ENCODE measurements around the gene NAT9. TPM values are rescaled to one million over a fixed set of nuclear protein-coding genes. Genes with fewer than 3 reads are reported as not detected.

Gene NAT9
- total and polyA plus RNA-seq, 2 experiments from 2014 or later: 29.2 to 34.8 TPM

DNA sequence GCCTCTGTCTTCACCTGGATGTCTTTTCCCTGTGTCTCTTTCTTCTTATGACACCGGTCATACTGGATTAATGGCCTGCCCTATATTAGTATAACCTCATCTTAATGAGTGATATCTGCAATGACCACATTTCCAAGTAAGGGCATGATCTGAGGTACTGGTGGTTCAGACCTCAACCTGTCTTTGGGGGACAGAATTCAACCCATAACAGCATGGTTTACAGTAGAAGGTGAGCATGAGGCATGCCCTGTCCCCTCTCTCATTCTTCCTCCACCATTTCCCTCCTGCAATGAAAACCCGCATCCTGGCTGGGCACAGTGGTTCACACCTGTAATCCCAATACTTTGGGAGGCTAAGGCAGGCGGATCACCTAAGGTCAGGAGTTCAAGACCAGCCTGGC lies 41.9 kb downstream of the NAT9 start:
- Histone ChIP-seq H3K36me3 (replicated peaks; ENCODE audit: insufficient read depth, low read depth) (no peaks in the 10 kb centered on the region), H3K4me3 (no peak overlapping the region), H3K4me1 (ENCODE audit: insufficient read depth) (peaks cover 13% of the 10 kb centered on the region), H3K27me3 (no peaks in the 10 kb centered on the region), H3K9me2 (replicated peaks; ENCODE audit: insufficient read depth) (no peaks in the 10 kb centered on the region), H2AFZ (no peak overlapping the region), H4K20me1 (ENCODE audit: insufficient read depth, poor library complexity, severe bottlenecking) (no peaks in the 10 kb centered on the region), H3K4me2 (no peak overlapping the region), H3K79me2 (no peaks in the 10 kb centered on the region), H3K27ac (no peak overlapping the region), H3K9me3 (ENCODE audit: low read depth) (no peaks in the 10 kb centered on the region)
- DNase-seq (ENCODE audit: low spot score): no peak
- TF ChIP-seq EZH2 (IDR thresholded peaks at IDR 0.05; ENCODE audit: borderline replicate concordance) (no peak), EZH2phosphoT487 (IDR thresholded peaks at IDR 0.05; ENCODE audit: low read depth, severe bottlenecking, unreplicated experiment) (no peak)
- TF ChIP-seq, protein P1, sequence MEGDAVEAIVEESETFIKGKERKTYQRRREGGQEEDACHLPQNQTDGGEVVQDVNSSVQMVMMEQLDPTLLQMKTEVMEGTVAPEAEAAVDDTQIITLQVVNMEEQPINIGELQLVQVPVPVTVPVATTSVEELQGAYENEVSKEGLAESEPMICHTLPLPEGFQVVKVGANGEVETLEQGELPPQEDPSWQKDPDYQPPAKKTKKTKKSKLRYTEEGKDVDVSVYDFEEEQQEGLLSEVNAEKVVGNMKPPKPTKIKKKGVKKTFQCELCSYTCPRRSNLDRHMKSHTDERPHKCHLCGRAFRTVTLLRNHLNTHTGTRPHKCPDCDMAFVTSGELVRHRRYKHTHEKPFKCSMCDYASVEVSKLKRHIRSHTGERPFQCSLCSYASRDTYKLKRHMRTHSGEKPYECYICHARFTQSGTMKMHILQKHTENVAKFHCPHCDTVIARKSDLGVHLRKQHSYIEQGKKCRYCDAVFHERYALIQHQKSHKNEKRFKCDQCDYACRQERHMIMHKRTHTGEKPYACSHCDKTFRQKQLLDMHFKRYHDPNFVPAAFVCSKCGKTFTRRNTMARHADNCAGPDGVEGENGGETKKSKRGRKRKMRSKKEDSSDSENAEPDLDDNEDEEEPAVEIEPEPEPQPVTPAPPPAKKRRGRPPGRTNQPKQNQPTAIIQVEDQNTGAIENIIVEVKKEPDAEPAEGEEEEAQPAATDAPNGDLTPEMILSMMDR (IDR thresholded peaks at IDR 0.05; ENCODE audit: poor library complexity): no peak
- WGBS (ENCODE audit: low lambda C conversion rate, missing lambda C conversion rate): 93% methylated on average over 3 of the region's 3 CpGs

DNA sequence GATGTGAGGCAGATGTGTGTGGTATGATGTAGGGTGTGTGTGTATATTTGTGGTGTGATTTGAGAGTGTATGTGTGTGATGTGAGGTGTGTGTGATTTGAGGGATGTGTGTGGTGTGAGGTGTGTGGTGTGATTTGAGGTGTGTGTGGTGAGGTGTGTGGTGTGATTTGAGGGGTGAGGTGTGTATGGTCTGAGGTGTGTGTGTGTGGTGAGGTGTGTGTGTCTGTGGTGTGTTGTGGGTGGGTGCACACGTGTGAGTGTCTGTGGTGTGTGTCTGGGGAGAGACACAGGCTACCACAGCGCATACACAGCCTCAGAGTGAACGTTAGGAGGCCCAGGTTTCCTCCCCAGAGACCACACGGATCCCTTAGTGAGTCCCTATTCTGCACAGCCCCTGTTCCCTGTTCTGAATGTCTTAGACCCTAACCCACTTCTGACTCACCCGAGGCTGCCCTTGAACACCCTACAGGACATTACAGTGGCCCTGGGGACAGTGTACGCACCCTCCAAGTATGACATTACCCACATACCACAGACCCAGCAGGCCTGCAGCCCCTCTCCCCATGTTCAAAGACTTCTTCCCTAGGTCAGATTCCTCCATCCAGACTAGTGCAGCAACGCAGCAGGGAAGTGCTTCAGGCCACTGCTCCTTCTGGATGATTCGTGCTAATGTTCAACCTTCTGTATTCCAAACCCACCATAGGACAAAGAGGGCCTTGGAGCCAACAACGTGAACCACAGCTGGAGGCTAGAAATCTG lies 42.6 kb downstream of the NAT9 start:
- no peak overlapping the region for H3K4me3 ChIP-seq
- WGBS (ENCODE audit: low lambda C conversion rate, missing lambda C conversion rate): 76% methylated on average over 8 of the region's 9 CpGs

DNA sequence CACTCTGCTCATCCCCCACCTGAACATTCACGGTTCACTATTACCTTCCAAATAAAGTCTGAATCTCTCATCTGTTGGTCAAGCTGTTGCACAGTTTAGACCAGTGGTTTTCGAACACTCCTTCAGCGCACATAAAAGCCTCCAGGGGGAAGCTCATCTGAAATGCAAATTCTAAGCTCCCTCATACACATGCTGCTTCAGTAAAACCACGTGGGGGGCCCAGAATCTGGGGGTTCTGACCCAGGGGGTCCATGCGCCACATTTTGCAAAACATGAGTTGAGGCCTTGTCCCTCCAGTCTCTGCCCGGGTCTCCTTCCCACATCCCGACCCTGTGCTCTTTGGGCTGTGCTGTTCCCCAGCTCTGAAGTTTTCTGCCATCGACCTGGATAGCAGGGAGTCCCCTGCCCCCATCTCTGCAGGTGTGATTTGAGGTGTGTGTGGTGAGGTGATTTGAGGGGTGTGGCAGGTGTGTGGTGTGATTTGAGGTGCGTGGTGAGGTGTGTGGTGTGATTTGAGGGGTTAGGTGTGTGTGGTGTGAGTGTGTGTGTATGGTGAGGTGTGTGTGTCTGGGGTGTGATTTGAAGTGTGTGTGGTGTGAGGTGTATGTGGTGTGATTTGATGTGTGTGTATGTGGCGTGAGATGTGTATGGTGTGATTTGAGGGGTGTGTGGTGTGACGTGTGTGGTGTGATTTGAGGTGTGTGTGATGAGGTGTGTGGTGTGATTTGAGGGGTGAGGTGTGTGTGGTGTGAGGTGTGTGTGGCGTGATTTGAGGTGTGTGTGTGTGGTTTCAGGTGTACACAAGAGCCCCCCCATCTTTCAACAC lies 43.9 kb downstream of the NAT9 start:
- Histone ChIP-seq H3K4me2 (no peak overlapping the region), H3K9me3 (ENCODE audit: low read depth) (no peaks in the 10 kb centered on the region), H3K79me2 (no peaks in the 10 kb centered on the region), H3K4me3 (no peak overlapping the region), H3K27ac (no peak overlapping the region), H3K4me1 (ENCODE audit: insufficient read depth) (no peaks in the 10 kb centered on the region), H3K9me2 (replicated peaks; ENCODE audit: insufficient read depth) (no peaks in the 10 kb centered on the region), H3K27me3 (no peaks in the 10 kb centered on the region), H2AFZ (no peak overlapping the region), H3K36me3 (replicated peaks; ENCODE audit: insufficient read depth, low read depth) (no peaks in the 10 kb centered on the region), H4K20me1 (ENCODE audit: insufficient read depth, poor library complexity, severe bottlenecking) (no peaks in the 10 kb centered on the region)
- DNase-seq (ENCODE audit: low spot score): no peak
- TF ChIP-seq EZH2 (IDR thresholded peaks at IDR 0.05; ENCODE audit: borderline replicate concordance) (no peak), EZH2phosphoT487 (IDR thresholded peaks at IDR 0.05; ENCODE audit: low read depth, severe bottlenecking, unreplicated experiment) (no peak)
- TF ChIP-seq, protein P1 (IDR thresholded peaks at IDR 0.05; ENCODE audit: poor library complexity): no peak
- 80% methylated on average over 12 of the region's 12 CpGs for WGBS (ENCODE audit: low lambda C conversion rate, missing lambda C conversion rate)

More for the DNA sequence above, 42.6 kb downstream of the NAT9 start:
- no peaks in the 10 kb centered on the region for H3K36me3 ChIP-seq (replicated peaks; ENCODE audit: insufficient read depth, low read depth)
- peaks cover 9% of the 10 kb centered on the region for H3K4me1 ChIP-seq (ENCODE audit: insufficient read depth)
- H3K9me2 ChIP-seq (replicated peaks; ENCODE audit: insufficient read depth): no peaks in the 10 kb centered on the region
- H4K20me1 ChIP-seq (ENCODE audit: insufficient read depth, poor library complexity, severe bottlenecking): no peaks in the 10 kb centered on the region
- H2AFZ ChIP-seq: no peak overlapping the region
- no peak overlapping the region for H3K27ac ChIP-seq
- TF ChIP-seq EZH2 (IDR thresholded peaks at IDR 0.05; ENCODE audit: borderline replicate concordance) (no peak), EZH2phosphoT487 (IDR thresholded peaks at IDR 0.05; ENCODE audit: low read depth, severe bottlenecking, unreplicated experiment) (no peak)
- TF ChIP-seq, protein P1 (IDR thresholded peaks at IDR 0.05; ENCODE audit: poor library complexity): no peak
- no peaks in the 10 kb centered on the region for H3K27me3 ChIP-seq
- H3K79me2 ChIP-seq: no peaks in the 10 kb centered on the region
- DNase-seq (ENCODE audit: low spot score): no peak
- no peaks in the 10 kb centered on the region for H3K9me3 ChIP-seq (ENCODE audit: low read depth)
- H3K4me2 ChIP-seq: no peak overlapping the region
